ENCODE measurements around the gene PTPA.

The PTPA gene

DNA sequence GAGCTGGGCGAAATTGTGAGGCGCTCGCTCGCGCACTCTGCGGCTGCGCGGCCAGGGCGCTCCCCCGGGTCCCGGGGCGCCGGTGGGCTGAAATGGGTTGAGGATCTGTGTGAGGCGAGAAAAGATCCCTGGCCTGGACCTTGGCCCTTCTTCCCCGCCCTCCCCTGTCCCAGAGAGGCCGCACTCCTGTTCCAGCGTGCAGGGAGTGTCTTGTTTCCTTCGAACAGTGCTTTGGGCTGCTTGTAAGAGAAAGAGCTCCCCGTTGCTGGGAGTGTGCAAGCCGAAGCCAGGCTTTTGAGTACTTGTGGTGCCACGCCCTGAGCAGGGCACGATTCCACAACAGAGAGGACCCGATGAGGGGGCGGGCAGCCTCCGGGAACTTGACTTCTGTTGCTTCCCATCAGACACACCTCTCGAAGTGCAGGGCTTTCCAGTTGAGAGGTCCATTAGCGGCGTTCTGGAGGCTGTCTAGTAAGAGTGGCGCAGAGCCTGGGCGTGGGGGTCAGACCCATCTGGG, 29.8 kb upstream of the PTPA start:
- no peak for DNase-seq (ENCODE audit: low read depth in 2 of 2, low spot score in 1 of 2)

DNA sequence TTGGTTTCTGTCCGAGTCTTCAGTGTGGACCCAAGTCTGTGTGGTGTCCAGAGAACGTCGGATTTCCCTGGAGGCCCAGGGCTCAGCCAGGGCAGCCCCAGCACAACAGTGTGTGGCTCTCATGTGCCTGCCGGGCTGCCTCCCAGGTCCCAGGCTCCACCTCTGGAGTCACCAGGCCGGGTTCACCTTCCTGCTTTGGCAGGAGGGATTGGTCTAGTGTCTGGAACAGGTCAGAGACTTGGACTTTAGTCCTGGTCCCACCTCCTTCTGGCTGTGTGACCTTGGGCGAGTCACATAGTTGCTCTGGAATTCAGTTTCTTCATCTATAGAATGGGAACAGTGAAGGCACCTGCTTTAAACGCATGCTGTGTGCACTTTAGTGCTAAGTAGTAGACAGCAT, 27.1 kb upstream of the PTPA start:
- no peak for DNase-seq (ENCODE audit: low read depth in 2 of 2, low spot score in 1 of 2)

DNA sequence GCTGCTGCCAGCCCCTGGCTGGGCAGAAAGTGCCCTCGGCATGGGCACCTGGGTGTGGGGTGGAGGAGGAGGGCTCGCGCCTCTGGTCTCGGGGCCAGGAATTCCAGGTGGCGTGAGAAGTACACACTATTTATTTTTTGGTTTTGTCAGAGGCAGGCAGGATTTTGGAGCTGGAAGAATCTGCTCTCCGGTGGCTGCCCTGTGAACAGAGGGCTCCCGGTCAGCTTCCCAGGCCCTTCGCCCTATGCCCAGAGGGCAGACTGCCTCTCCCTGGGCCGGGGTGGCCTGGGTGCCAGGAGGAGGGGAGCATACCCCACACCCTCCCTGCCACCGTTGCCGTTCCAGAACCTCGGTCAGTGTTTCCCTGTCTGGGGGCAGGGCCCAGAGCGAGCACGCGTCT, 22.0 kb upstream of the PTPA start:
- DNase-seq (ENCODE audit: low read depth in 2 of 2, low spot score in 1 of 2) = no peak

DNA sequence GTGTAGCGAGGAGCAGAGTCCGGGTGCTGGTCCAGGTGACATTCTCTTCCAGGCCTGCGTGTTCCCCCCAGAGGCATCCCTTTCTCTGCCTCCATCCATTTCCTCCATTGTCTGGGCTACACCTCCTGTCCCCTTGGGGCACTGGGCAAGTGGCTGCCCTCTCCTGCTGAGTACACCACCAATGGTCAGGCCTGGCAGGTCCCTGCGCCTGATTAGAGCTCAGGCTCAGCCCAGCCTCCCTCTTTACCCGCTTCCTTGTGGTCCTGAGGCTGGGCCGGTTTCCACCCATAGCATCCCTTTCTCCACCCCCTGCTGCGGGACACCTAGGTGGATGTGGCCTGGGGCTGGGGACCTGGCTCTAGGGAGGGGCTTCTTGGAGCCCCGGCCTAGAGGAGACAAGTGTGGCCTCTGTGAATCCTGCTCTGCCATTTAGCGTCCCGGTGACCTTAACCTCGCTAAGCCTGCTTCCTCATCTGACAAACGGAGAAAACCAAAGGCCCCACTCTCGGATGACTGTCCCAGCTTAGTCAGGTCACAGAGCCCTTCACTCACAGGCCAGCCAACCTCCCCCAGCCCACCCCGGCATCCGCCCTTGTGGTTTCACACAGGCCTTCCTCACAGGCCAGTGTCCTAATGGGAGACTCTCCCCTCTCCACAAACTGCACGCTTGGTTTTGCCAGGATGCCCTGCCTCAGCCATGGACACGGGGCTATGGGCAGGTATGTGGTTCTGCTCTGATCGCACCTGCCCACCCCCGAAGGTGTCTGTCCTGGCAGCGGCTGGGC, 17.4 kb upstream of the PTPA start:
- DNase-seq (ENCODE audit: low read depth in 2 of 2, low spot score in 1 of 2) = no peak

GRCh38 chr9:129094387-129095169, 16.6 kb upstream of the PTPA start:
- no peak for DNase-seq (ENCODE audit: low read depth in 2 of 2, low spot score in 1 of 2)

GRCh38 chr9:129095170-129095667, 16.0 kb upstream of the PTPA start:
- DNase-seq (ENCODE audit: low read depth in 2 of 2, low spot score in 1 of 2) = no peak

DNA sequence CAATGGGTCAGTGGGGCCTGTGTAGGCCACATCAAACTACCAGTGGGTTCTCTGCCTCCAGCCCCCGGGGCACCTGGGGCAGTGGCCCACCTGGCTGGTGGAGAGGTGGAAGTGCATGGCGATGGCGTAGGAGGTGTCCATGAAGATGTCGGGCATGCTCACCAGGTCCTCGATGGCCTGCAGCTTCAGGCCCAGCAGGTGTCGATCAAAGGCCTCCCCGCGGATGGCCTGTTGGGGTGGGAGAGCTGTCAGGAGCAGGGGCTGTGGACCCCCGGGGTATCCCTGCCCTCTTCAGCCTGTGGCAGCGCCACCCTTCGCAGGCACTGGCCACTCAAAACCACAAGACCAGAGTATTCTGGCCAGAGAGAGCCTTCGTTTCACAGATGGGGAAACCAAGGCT, 15.3 kb upstream of the PTPA start:
- no peak for DNase-seq (ENCODE audit: low read depth in 2 of 2, low spot score in 1 of 2)

DNA sequence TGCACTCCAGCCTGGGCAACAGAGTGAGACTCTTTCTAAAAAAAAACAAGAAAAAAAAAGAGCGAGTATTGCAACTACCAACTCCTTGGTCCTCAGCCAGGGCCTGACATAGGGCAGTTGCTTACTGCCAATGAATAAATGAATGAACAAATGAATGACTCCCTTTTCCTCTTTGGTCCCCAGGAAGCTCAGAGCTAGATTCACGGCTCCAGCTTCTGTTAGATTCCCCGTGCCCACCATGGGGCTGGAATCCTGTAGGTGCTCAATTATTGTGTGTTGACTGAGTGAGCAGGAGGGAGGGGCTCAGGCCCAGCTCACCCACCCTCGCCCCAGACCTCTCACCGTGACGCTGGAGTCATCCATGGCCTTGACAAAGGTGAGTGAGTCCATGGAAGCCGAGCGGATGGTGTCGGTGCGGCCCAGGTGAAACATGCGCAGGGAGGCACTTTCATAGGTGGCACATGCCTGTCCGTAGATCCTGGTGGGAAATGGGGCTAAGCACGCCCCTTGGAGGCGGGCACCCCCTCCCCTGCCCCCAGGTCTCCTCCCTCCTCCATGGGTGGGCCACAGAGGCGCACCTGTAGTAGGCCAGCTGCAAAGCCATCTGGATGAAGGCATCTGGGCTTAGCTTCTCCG, 13.4 kb upstream of the PTPA start:
- no peak for DNase-seq (ENCODE audit: low read depth in 2 of 2, low spot score in 1 of 2)

DNA sequence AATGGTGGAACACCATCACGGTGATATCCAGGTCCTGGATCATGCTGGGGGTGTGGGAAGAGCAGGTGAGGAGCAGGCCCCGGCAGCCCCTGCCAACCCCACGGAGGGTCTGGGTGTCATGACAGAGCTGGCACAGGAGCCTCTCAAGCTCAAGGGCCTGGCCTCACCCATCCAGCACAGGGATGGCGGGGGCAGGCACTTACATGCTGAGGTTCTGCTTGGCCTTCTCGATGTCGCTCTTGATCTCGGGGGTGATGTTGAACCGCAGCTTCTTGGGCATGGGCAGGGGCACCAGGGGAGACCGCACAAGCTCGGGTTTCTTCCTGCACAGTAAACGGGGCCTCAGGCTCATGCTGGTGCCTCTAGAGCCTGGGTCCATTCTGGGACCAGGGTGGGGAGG, 12.9 kb upstream of the PTPA start:
- DNase-seq (ENCODE audit: low read depth in 2 of 2, low spot score in 1 of 2) = no peak

- DNase-seq (ENCODE audit: low read depth in 2 of 2, low spot score in 1 of 2) = no peak
These were observed 10.6 kb upstream of the PTPA start for GRCh38 chr9:129100383-129101169.

DNA sequence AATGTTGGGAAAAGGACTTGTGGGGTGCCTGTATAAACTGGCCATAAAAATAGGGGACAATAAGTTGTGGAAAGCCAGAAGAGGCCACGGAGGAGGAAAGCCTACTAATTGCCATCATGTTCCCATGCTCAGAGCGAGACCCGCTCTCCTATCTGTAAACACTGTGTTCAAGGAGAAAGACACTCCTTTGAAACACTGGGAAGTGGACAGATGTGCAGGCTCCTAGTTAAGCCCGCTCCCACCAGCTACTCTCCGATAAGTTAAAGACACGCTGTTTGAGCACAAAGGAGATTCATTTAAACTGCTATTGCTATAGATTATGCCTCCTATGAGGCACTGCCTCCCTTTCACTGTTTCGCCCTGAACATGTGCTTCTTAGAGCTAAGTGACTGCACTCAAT, 9.9 kb upstream of the PTPA start:
- no peak for DNase-seq (ENCODE audit: low read depth in 2 of 2, low spot score in 1 of 2)

GRCh38 chr9:129102095-129102525, 9.1 kb upstream of the PTPA start:
- DNase-seq (ENCODE audit: low read depth in 2 of 2, low spot score in 1 of 2) = no peak

DNA sequence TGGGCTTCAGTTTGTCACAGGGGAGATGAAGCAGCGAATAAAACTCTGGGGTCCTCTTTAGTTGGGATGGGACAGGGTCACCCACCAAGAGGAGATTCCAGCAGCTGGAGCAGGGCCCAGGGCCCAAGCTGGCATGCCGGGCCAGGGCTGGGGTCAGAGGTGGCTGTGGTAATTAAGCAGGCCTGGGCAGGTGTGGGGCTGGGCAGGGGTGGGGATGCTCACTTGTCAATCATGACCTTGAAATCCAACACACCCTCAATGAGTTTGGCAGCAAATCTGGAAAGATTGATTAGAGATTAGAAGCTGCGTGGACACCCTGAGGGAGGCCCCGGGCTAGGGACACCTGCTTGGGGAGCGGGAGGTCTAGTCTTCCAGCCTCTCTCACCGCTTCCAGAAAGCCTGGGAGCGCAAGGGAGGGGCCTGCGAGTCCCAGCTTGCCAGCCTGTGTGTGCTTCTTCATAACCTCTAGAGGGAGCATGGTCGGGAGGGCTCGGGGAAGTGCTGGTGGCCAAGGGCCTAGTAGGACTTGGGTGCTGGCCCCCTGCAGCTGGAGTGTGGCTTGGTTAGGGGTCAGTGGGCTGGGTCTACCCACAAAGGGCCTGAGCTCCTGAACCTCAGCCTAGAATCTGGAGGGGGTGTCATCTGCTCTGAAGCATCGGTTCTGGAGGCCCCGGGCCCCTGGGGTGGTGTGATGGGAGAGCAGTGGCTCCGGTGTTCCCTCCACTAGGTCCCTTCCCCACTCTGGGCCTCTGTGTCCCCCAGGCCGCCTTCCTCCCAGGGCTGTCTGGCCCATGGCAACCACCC, 8.2 kb upstream of the PTPA start:
- DNase-seq (ENCODE audit: low read depth in 2 of 2, low spot score in 1 of 2) = no peak

GRCh38 chr9:129103595-129103965, 7.6 kb upstream of the PTPA start:
- DNase-seq (ENCODE audit: low read depth in 2 of 2, low spot score in 1 of 2) = no peak

DNA sequence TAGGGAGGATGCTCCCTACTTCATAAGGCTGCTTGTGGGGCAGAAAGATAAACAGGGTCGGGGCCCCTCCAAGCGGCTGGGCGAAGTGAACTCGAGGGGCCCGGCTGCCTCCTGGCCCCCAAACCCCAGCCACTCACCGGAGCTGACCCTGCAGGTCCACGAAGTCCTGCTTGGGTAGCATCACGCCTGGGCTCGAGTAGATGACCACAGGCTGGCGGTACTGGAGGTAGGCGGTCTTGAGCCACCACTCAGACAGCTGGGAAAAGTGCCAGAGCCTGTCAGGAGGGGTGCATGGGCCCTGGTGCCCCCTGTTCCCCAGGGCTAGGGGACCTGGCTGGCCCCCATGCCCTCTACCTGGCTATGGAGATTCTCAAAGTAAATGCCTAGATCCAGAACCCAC, 7.2 kb upstream of the PTPA start:
- no peak for DNase-seq (ENCODE audit: low read depth in 2 of 2, low spot score in 1 of 2)

DNA sequence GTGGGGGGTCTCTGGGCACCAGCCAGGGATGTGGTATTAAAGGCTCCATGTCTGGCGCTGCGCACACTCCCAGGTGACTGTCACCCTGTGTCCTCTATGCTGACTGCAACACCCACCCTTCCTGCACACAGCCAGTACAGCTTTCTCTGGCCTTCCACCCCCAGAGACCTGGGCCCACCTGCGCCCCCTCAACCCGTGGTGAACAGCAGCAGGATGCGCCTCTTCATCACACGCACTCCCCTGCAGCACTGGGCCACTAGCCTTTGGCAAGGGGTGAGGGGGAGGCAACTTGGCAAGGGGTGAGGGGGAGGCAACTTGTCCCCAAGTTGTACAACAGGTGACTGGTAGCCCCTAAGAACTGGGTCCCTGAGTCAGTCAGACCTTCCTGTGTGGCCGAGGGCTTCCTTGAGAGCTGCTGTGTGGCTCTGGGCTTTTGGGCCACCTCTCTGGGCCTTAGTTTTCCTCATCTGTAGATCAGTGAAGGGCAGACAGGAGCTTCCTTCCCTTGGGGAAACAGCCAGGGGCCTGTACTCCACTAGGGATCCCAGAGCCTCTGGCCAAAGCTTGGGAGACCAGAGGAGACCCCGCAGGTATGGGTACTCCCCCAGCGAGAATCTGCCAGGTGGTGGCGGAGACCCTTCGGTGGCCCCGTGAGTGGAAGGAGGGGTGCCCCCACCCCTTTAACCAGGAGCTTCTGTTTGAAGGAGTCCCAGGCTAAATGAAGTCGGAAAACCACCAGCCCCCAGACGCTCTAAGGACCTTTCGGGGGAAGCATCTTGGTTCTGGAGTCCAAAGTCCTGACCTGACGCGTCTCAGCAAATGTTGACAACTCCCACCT, 5.1 kb upstream of the PTPA start:
- no peak for DNase-seq (ENCODE audit: low read depth in 2 of 2, low spot score in 1 of 2)

DNA sequence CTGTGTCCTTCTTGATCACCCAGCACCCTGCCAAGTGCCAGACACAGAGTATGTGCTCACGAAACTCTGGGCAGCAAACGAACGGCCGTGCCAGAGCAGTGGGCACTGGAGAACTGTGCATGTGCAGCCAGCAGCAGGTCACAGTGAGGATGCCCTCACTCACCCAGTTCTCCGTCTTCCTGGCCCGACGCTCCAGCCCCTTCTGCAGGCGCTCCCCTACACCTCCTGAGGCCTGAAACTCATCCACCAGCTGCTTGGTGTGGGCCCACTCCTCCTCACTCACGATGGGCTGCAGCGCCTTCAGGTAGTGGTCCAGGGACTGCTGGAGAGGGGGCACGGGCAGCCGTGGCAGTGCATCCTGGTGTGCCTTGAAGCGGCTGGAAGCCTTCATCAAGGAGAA, 3.6 kb upstream of the PTPA start:
- DNase-seq (ENCODE audit: low read depth in 2 of 2, low spot score in 1 of 2) = no peak

DNA sequence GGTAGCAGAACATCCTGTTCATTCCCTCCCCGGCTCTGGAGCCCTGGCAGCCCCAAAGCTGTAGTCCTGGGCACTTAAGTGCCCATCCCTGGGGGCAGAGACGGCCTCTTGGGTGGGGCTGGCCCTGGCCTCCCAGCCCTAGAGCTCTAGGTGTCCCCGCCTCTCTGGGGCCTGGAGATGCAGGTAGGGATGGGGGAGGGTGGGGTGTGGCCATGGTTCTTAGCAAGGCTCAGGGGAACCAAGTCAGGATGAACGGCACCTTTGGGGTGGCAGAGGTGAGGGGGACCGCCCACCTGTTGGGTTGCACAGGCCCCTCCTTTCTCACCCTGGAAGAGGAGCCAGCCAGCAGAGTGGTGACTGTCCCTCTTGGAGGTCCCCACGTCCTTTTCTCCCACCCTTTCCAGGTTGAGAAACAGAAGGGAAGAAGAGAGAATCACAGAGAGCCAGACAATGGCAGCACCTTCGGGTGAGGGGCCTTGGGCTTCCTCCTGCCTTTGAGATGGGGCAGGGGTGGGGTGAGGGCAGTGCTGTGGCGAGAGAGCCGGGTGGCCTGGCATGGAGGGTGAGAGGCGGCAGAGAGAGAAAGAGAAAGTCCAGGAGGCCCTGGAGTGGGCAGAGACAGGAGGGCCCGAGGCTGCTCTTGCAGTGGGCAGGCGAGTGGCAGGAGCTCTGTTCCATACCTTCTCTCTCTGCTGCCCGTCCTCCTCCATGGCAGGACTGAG, 3.0 kb upstream of the PTPA start:
- no peak for DNase-seq (ENCODE audit: low read depth in 2 of 2, low spot score in 1 of 2)

Data from stimulated activated CD8-positive, alpha-beta memory T cell treated with anti-CD3 and anti-CD28 coated beads, Interleukin-4, amount 100 ng/mL, for 4 hours (primary cell).